Endothelial cell of umbilical vein (primary cell): ENCODE results near the gene AP5Z1. TPM values are rescaled to one million over a fixed set of nuclear protein-coding genes. Genes with fewer than 3 reads are reported as not detected.

Experiments
- BruUV-seq: library from RNA; stranded (reverse); fragments of 400-500 nt; replicated peaks from 2 replicates; lab custom pipeline; 2021; lab: Mats Ljungman, UMichigan
- CTCF ChIA-PET: fragments of 300-600, 350-600 bp; sonication (Branson Sonifier 250); formaldehyde crosslinking; loops from one replicate; lab custom pipeline; 2021; ENCODE audit warnings: antibody characterized with exemption, inconsistent platforms; lab: Charles Lee
- POLR2A ChIA-PET: fragments of 300-600, 350-600 bp; sonication (Branson Sonifier 250); formaldehyde crosslinking; loops from one replicate; lab custom pipeline; 2021; ENCODE audit warnings: antibody characterized with exemption, inconsistent platforms; lab: Charles Lee
- DNase-seq: peaks from one replicate; pipeline ENCODE4 v3.0.0-alpha.2; 2011; ENCODE audit warnings: low read depth, low spot score
- FAIRE-seq: peaks from 2 replicates; lab custom pipeline; 2011; peaks lifted over from hg19 to GRCh38; lab: Jason Lieb, UNC
- H2AFZ ChIP-seq: 2 replicates; pipeline ENCODE4 v1.6.0; 2012; ENCODE audit warnings: low read depth, low read length, control low read depth, inconsistent platforms
- H3K27ac ChIP-seq: 2 replicates; pipeline ENCODE4 v1.5.1; 2011; ENCODE audit warnings: low read depth, mild to moderate bottlenecking, control low read depth, low read length, moderate library complexity; ENCODE audit not compliant: insufficient read depth
- H3K27me3 ChIP-seq, 2 experiments: 2 replicates each; pipeline versions ENCODE4 v1.6.0 to v1.6.1; 2011; ENCODE audit warnings: low read length in 2 of 2, mixed read lengths in 1 of 2; ENCODE audit not compliant: control insufficient read depth in 2 of 2, insufficient read depth in 2 of 2
- H3K36me3 ChIP-seq, 2 experiments: 2 replicates in 1 of 2; 3 replicates in 1 of 2; pipeline ENCODE4 v1.5.1; 2011; ENCODE audit warnings: low read length in 2 of 2, mild to moderate bottlenecking in 1 of 2, moderate library complexity in 1 of 2; ENCODE audit not compliant: control insufficient read depth in 2 of 2, insufficient read depth in 2 of 2; ENCODE audit errors: extremely low read depth in 1 of 2
- H3K4me1 ChIP-seq: 3 replicates; pipeline ENCODE4 v1.5.1; 2011; ENCODE audit warnings: mild to moderate bottlenecking, low read length; ENCODE audit not compliant: control insufficient read depth, insufficient read depth; ENCODE audit errors: extremely low read depth
- H3K4me2 ChIP-seq: 2 replicates; pipeline ENCODE4 v1.6.1; 2011; ENCODE audit warnings: low read length, control low read depth, mixed read lengths; ENCODE audit not compliant: insufficient read depth
- H3K4me3 ChIP-seq, 3 experiments: fragments of 200-600 bp in 1 of 3; sonication (generic), shearing (Covaris generic) in 1 of 3; replicated peaks in 1 of 3; 2 replicates each; pipeline ENCODE4 v1.5.1; 2011 to 2016; ENCODE audit warnings: control low read depth in 3 of 3, low read length in 3 of 3, mild to moderate bottlenecking in 2 of 3, inconsistent platforms in 1 of 3, low read depth in 1 of 3, moderate library complexity in 1 of 3; ENCODE audit not compliant: insufficient read depth in 1 of 3
- H3K79me2 ChIP-seq: 2 replicates; pipeline ENCODE4 v1.6.0; 2012; ENCODE audit warnings: low read length, inconsistent platforms; ENCODE audit not compliant: control insufficient read depth, insufficient read depth
- H3K9ac ChIP-seq: replicated peaks from 2 replicates; pipeline ENCODE3; 2011; ENCODE audit warnings: low read length, control low read depth; ENCODE audit not compliant: insufficient read depth; ENCODE audit errors: extremely low read depth
- H3K9me1 ChIP-seq: replicated peaks from 3 replicates; pipeline ENCODE4 v1.6.0; 2011; ENCODE audit warnings: mild to moderate bottlenecking, low read length; ENCODE audit not compliant: control insufficient read depth, insufficient read depth; ENCODE audit errors: extremely low read depth
- H3K9me3 ChIP-seq: replicated peaks from 2 replicates; pipeline ENCODE4 v1.5.1; 2012; ENCODE audit warnings: low read length, inconsistent platforms; ENCODE audit not compliant: control insufficient read depth, insufficient read depth
- H4K20me1 ChIP-seq: replicated peaks from 2 replicates; pipeline ENCODE3; 2011; ENCODE audit warnings: mild to moderate bottlenecking, low read length; ENCODE audit not compliant: control insufficient read depth, insufficient read depth; ENCODE audit errors: extremely low read depth
- EZH2 ChIP-seq: IDR thresholded peaks from 2 replicates; pipeline ENCODE4 v1.6.1; 2012; ENCODE audit warnings: borderline replicate concordance, low read depth, mild to moderate bottlenecking, moderate library complexity, low read length, inconsistent platforms; ENCODE audit not compliant: severe bottlenecking
- FOS ChIP-seq: IDR thresholded peaks from 2 replicates; pipeline ENCODE4 v1.6.1; 2011; ENCODE audit warnings: mild to moderate bottlenecking, low read length, moderate library complexity, borderline replicate concordance; ENCODE audit not compliant: insufficient read depth
- GATA2 ChIP-seq: IDR thresholded peaks from 2 replicates; pipeline ENCODE4 v1.7.0; 2011; ENCODE audit warnings: low read depth, mild to moderate bottlenecking, moderate library complexity, mixed read lengths, low read length; ENCODE audit not compliant: insufficient read length, insufficient read depth
- JUN ChIP-seq: IDR thresholded peaks from 2 replicates; pipeline ENCODE4 v1.6.1; 2011; ENCODE audit warnings: borderline replicate concordance, low read depth; ENCODE audit not compliant: insufficient read length, insufficient read depth
- MYC ChIP-seq: IDR thresholded peaks from one replicate; pipeline ENCODE4 v1.6.1; 2011; ENCODE audit warnings: mild to moderate bottlenecking, low read depth, low read length
- POLR2A ChIP-seq: IDR thresholded peaks from 2 replicates; pipeline ENCODE4 v1.6.1; 2012; ENCODE audit warnings: low read depth, mild to moderate bottlenecking, control low read depth, low read length
- POLR2AphosphoS5 ChIP-seq: IDR thresholded peaks from 2 replicates; pipeline ENCODE4 v1.6.1; 2012; ENCODE audit warnings: low read depth, mild to moderate bottlenecking, control low read depth, low read length, moderate library complexity; ENCODE audit not compliant: insufficient read depth
- dilution Hi-C: fragments of 300-500 bp; cut with MboI; formaldehyde crosslinking; loops from one replicate; pipeline ENCODE4 v1.15.0; 2019; ENCODE audit warnings: low sequenced_read_pairs; ENCODE audit not compliant: extremely low pct_ligation_motif_present
- intact Hi-C: fragments of 100-400 bp; cut with micrococcal nuclease; formaldehyde crosslinking; loops from one replicate; pipeline ENCODE4 v1.10.0; 2022
- polyA plus RNA-seq, 4 experiments: library from polyadenylated mRNA; depleted of rRNA in 3 of 4; stranded (reverse) in 3 of 4; unstranded in 1 of 4; fragments of >200 nt; gene quantifications; 2 replicates each; pipeline versions ENCODE4 v1.2.1 to v1.2.3, GENCODE V29; 2011 to 2012; ENCODE audit warnings: missing spikeins in 1 of 4
- total RNA-seq: library from RNA; stranded (reverse); gene quantifications from 2 replicates; pipeline ENCODE4 v1.2.3, GENCODE V29; 2021
- TF ChIP-seq, protein P1 (sequence below): IDR thresholded peaks from 2 replicates; pipeline ENCODE4 v1.6.1; 2011; ENCODE audit not compliant: insufficient read depth, insufficient read length
- TF ChIP-seq, protein P2 (sequence below), 2 donors: IDR thresholded peaks; 1 replicate in 1 of 2; 2 replicates in 1 of 2; pipeline ENCODE4 v1.5.1; 2011; ENCODE audit warnings: low read length in 2 of 2, mild to moderate bottlenecking in 2 of 2, moderate library complexity in 2 of 2, control low read depth in 1 of 2, inconsistent platforms in 1 of 2, low read depth in 1 of 2; ENCODE audit not compliant: insufficient read depth in 1 of 2; ENCODE audit errors: extremely low read depth in 1 of 2

The AP5Z1 gene
- total and polyA plus RNA-seq, 2 donors (not counting 3 experiments of a cell fraction or from before 2014, with no cell fraction given), result 53.7 to 58.9 TPM

DNA sequence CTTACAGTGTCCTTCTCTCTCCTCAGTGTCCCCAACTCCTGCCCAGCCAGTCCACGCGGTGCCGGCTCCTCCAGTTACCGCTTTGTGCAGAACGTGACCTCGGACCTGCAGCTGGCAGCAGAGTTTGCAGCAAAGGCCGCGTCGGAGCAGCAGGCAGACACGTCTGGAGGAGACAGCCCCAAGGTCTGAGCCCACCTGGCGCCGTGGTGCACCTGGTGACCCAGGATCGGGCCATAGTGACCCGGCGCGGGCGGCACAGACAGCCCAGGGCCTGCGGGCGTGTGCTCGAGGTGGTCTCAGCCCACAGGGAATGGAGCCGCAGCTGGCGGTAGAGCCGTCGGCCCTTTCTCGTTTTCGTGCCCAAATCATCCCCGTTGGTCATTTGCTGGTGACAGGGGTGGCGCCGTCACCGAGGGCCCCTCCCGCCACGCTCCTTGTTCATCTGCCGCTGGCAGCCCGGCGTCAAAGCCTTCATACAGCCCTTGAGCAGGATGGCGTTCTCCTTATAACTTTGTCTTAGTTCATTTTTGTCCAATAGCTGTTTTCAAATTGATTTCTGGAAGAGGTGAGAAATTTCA is 20.9 kb upstream of the AP5Z1 start:
- ChIA-PET POLR2A (no interaction called here), CTCF (interaction anchor here (1.7 kb wide), 1 partner anchor 30 kb away, joined by 3 read pairs; no protein-coding TSS in a partner anchor)
- H3K27ac ChIP-seq, result no peak overlapping the region
- no peak overlapping the region for H3K9ac ChIP-seq
- H3K9me3 ChIP-seq, result no peaks in the 10 kb centered on the region
- intact Hi-C loops, result loop anchor here (1.0 kb wide), 2 partner anchors 70 to 143 kb away; no protein-coding TSS in a partner anchor
- dilution Hi-C loops, result no loop called here
- no peaks in the 10 kb centered on the region for H4K20me1 ChIP-seq
- no peak for FAIRE-seq
- H2AFZ ChIP-seq, result no peak overlapping the region
- no peaks in the 10 kb centered on the region for H3K9me1 ChIP-seq
- TF ChIP-seq EZH2 (no peak), FOS (no peak), POLR2AphosphoS5 (no peak), GATA2 (no peak), MYC (no peak), JUN (no peak), POLR2A (no peak)
- TF ChIP-seq, protein P1, sequence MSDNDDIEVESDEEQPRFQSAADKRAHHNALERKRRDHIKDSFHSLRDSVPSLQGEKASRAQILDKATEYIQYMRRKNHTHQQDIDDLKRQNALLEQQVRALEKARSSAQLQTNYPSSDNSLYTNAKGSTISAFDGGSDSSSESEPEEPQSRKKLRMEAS, result no peak
- TF ChIP-seq, protein P2, sequence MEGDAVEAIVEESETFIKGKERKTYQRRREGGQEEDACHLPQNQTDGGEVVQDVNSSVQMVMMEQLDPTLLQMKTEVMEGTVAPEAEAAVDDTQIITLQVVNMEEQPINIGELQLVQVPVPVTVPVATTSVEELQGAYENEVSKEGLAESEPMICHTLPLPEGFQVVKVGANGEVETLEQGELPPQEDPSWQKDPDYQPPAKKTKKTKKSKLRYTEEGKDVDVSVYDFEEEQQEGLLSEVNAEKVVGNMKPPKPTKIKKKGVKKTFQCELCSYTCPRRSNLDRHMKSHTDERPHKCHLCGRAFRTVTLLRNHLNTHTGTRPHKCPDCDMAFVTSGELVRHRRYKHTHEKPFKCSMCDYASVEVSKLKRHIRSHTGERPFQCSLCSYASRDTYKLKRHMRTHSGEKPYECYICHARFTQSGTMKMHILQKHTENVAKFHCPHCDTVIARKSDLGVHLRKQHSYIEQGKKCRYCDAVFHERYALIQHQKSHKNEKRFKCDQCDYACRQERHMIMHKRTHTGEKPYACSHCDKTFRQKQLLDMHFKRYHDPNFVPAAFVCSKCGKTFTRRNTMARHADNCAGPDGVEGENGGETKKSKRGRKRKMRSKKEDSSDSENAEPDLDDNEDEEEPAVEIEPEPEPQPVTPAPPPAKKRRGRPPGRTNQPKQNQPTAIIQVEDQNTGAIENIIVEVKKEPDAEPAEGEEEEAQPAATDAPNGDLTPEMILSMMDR (IDR thresholded peaks at IDR 0.05; ENCODE audit: extremely low read depth in 1 of 2, insufficient read depth in 1 of 2, low read depth in 1 of 2, low read length in 2 of 2), result no peak
- peaks cover 4% of the 10 kb centered on the region for H3K4me1 ChIP-seq
- BruUV-seq, result no TSS peak
- peaks cover 9 to 23% of the 10 kb centered on the region in 2 experiments for H3K36me3 ChIP-seq
- no peak overlapping the region for H3K4me2 ChIP-seq
- DNase-seq, result no peak
- no peak overlapping the region for H3K4me3 ChIP-seq
- peaks cover 21% of the 10 kb centered on the region for H3K79me2 ChIP-seq
- H3K27me3 ChIP-seq, result no peaks in the 10 kb centered on the region
